ENCODE measurements around the gene MRPL14. TPM values are rescaled to one million over a fixed set of nuclear protein-coding genes. Genes with fewer than 3 reads are reported as not detected.

Gene MRPL14
- total and polyA plus RNA-seq, 2 of the 4 experiments (the other 2 are of a cell fraction), result 43.7 to 87.9 TPM

GRCh38 chr6:44082872-44083321, 44.4 kb downstream of the MRPL14 start:
- Histone ChIP-seq H4K20me1 (ENCODE audit: insufficient read depth, low read length) (no peaks in the 10 kb centered on the region; the same call in 1 of the 2 replicates), H4K8ac (ENCODE audit: low read depth in 2 of 2, low read length in 2 of 2) (no peak overlapping the region), H2BK15ac (ENCODE audit: low read depth, low read length) (no peak overlapping the region), H3K9me1 (ENCODE audit: insufficient read depth, low read length) (no peaks in the 10 kb centered on the region), H3K23ac (ENCODE audit: low read depth, low read length) (no peak overlapping the region), H3K36me3 (ENCODE audit: control insufficient read depth, insufficient read depth, low read length) (no peaks in the 10 kb centered on the region), H3K27me3 (ENCODE audit: control insufficient read depth, insufficient read depth, low read length) (no peaks in the 10 kb centered on the region), H2AFZ (replicated peaks; ENCODE audit: low read length, poor library complexity) (no peak overlapping the region), H3K18ac (ENCODE audit: low read depth, low read length) (no peak overlapping the region), H2BK5ac (ENCODE audit: low read depth, low read length, poor library complexity, severe bottlenecking) (no peak overlapping the region), H3K4ac (ENCODE audit: low read depth, low read length) (no peak overlapping the region), H3K79me1 (ENCODE audit: low read depth in 1 of 2, low read length in 2 of 2) (no peaks in the 10 kb centered on the region; a peak in 1 of 4 replicates), H2AK9ac (replicated peaks; ENCODE audit: low read depth, low read length, poor library complexity) (no peak overlapping the region), H2BK20ac (ENCODE audit: low read depth, low read length) (no peak overlapping the region), H3K4me1 (ENCODE audit: control insufficient read depth, insufficient read depth, low read length) (peaks cover 11% of the 10 kb centered on the region), H2AK5ac (ENCODE audit: low read depth, low read length) (no peak overlapping the region; the same call in 1 of the 2 replicates), H3K4me2 (ENCODE audit: low read depth, low read length) (no peak overlapping the region), H4K91ac (ENCODE audit: insufficient read depth, low read depth, low read length) (no peak overlapping the region), H3K9me3 (ENCODE audit: control insufficient read depth, insufficient read depth, low read length) (no peaks in the 10 kb centered on the region), H4K5ac (ENCODE audit: low read depth, low read length) (no peak overlapping the region), H3K27ac (ENCODE audit: insufficient read depth, low read length) (no peak overlapping the region), H3K56ac (ENCODE audit: extremely low read depth, insufficient read depth, low read length) (no peak overlapping the region), H3K9ac (ENCODE audit: low read depth, low read length) (no peak overlapping the region), H3K4me3 (ENCODE audit: insufficient read depth, low read depth, low read length) (no peak overlapping the region), H3K14ac (replicated peaks; ENCODE audit: low read depth, low read length) (no peak overlapping the region), H2BK120ac (ENCODE audit: low read depth, low read length) (no peak overlapping the region)
- intact Hi-C loops (cut with micrococcal nuclease), result no loop called here
- BruUV-seq (replicated peaks), result no TSS peak
- DNase-seq, result no peak
- WGBS, 2 experiments (ENCODE audit: extremely low coverage in 2 of 2, insufficient read length in 1 of 2), result 80% methylated on average over 1 of the region's 8 CpGs; no CpG with 5 or more reads in 1 of the 2 experiments
- TF ChIP-seq MAFK (IDR thresholded peaks at IDR 0.05; ENCODE audit: low read depth, low read length) (no peak), CHD1 (IDR thresholded peaks at IDR 0.05; ENCODE audit: low read depth, low read length) (no peak), SMC3 (IDR thresholded peaks at IDR 0.05; ENCODE audit: low read depth, low read length) (no peak), RAD21 (IDR thresholded peaks at IDR 0.05; ENCODE audit: low read length) (no peak), CTCF (conservative IDR thresholded peaks at IDR 0.05; ENCODE audit: low read depth, low read length) (no peak), FOS (IDR thresholded peaks at IDR 0.05; ENCODE audit: low read depth, low read length) (no peak), POLR2A (IDR thresholded peaks at IDR 0.05; ENCODE audit: low read depth, low read length) (no peak), ELK1 (IDR thresholded peaks at IDR 0.05; ENCODE audit: borderline replicate concordance, low read depth, low read length) (no peak), RCOR1 (IDR thresholded peaks at IDR 0.05; ENCODE audit: insufficient replicate concordance, low read length) (no peak), BHLHE40 (IDR thresholded peaks at IDR 0.05; ENCODE audit: low read depth, low read length) (no peak)
- in situ Hi-C loops (cut with MboI; ENCODE audit: low sequenced_read_pairs), result loop anchor here (5.0 kb wide), 1 partner anchor 416 kb away; no protein-coding TSS in a partner anchor
- CTCF ChIA-PET, result no interaction called here
- POLR2A ChIA-PET (ENCODE audit: unreplicated experiment), result no interaction called here
- ATAC-seq (ENCODE audit: low read depth), result no peak
- dilution Hi-C loops (cut with HindIII; ENCODE audit: low sequenced_read_pairs, unreplicated experiment), result no loop called here

Measured in IMR-90 (cell line).